Hair follicle dermal papilla cell (primary cell): ENCODE data around the gene RNASE1. TPM values are rescaled to one million over a fixed set of nuclear protein-coding genes. Genes with fewer than 3 reads are reported as not detected.

Experiments used
- total RNA-seq: library from RNA; depleted of rRNA; stranded (reverse); fragments of >200 nt; gene quantifications from 2 replicates; pipeline ENCODE4 v1.2.3, GENCODE V29; 2012

Gene RNASE1
- total RNA-seq: not detected in 2 replicates

GRCh38 chr14:20802341-20803084 is at the start of gene RNASE1:
Gene RNASE1, minus strand, starts transcription at chr14:20802844. Its CDS starts 776 bp downstream, at chr14:20802068.

Other genes with a start within 250 kb of the RNASE1 start
- not detected in 2 replicates for gene RNASE9, start 241.8 kb downstream of the RNASE1 start, total RNA-seq
- not detected in 2 replicates for gene RNASE11, start 214.8 kb downstream of the RNASE1 start, total RNA-seq
- not detected in 2 replicates for gene RNASE12, start 211.5 kb downstream of the RNASE1 start, total RNA-seq
- gene OR6S1, start 161.2 kb downstream of the RNASE1 start, total RNA-seq: not detected in 2 replicates
- 28.3 and 31.6 TPM in 2 replicates for gene RNASE4, start 118.3 kb downstream of the RNASE1 start, total RNA-seq
- gene ANG, start 114.1 kb downstream of the RNASE1 start, total RNA-seq: 8.4 and 9.5 TPM in 2 replicates
- gene EDDM3A, start 57.0 kb downstream of the RNASE1 start, total RNA-seq: not detected in 2 replicates
- not detected in 2 replicates for gene EDDM3B, start 34.4 kb downstream of the RNASE1 start, total RNA-seq
- gene RNASE6, start 21.6 kb downstream of the RNASE1 start, total RNA-seq: not detected in 2 replicates
- gene RNASE3, start 88.5 kb upstream of the RNASE1 start, total RNA-seq: not detected in 2 replicates
- gene RNASE2, start 152.6 kb upstream of the RNASE1 start, total RNA-seq: not detected in 2 replicates
- gene METTL17, start 187.1 kb upstream of the RNASE1 start, total RNA-seq: 38.4 and 42.4 TPM in 2 replicates
- gene SLC39A2, start 196.4 kb upstream of the RNASE1 start, total RNA-seq: 0.12 and 0.16 TPM in 2 replicates
- 0.81 and 1.5 TPM in 2 replicates for gene NDRG2, start 222.2 kb upstream of the RNASE1 start, total RNA-seq
- gene TPPP2, start 227.4 kb upstream of the RNASE1 start, total RNA-seq: not detected in 2 replicates
- gene RNASE13, start 232.0 kb upstream of the RNASE1 start, total RNA-seq: not detected in 2 replicates
- gene RNASE7, start 239.5 kb upstream of the RNASE1 start, total RNA-seq: not detected in 2 replicates